ENCODE data around the gene LMBR1L.

LMBR1L gene

DNA sequence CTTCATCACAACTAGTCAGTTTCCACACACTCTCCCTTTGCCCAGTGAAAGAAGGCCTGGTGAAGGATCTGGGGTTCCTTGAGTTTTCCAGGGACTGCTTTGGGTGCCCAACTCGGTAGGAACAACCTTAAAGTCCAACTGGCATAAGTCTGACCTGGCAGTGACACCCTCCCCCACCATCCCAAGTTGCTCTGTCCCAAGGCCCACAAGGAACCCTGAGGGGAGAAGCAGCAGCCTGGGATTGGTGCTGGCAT lies 51.7 kb downstream of the LMBR1L start:
- Histone ChIP-seq H4K20me1 (ENCODE audit: insufficient read depth, low read length) (peaks cover 55% of the 10 kb centered on the region), H3K9me3 (ENCODE audit: insufficient read depth, low read length) (no peaks in the 10 kb centered on the region), H3K4me1 (ENCODE audit: low read length) (peaks cover 38% of the 10 kb centered on the region), H3K27me3 (ENCODE audit: low read depth, low read length) (no peaks in the 10 kb centered on the region), H3K36me3 (replicated peaks; ENCODE audit: low read depth, low read length) (peaks cover 15% of the 10 kb centered on the region), H3K27ac (ENCODE audit: low read length) (peak overlapping the region; percentile 74), H3K79me2 (ENCODE audit: low read length) (peaks cover 75% of the 10 kb centered on the region), H3K4me3 (ENCODE audit: low read length) (peak overlapping the region; percentile 96), H3K9ac (ENCODE audit: low read length) (peak overlapping the region; percentile 93), H3K4me2 (ENCODE audit: low read length) (peak overlapping the region; percentile 97), H2AFZ (ENCODE audit: low read depth, low read length) (no peak overlapping the region)
- no peak for TF ChIP-seq EZH2phosphoT487 (IDR thresholded peaks at IDR 0.05; ENCODE audit: low read depth)
- TF ChIP-seq, protein P1, sequence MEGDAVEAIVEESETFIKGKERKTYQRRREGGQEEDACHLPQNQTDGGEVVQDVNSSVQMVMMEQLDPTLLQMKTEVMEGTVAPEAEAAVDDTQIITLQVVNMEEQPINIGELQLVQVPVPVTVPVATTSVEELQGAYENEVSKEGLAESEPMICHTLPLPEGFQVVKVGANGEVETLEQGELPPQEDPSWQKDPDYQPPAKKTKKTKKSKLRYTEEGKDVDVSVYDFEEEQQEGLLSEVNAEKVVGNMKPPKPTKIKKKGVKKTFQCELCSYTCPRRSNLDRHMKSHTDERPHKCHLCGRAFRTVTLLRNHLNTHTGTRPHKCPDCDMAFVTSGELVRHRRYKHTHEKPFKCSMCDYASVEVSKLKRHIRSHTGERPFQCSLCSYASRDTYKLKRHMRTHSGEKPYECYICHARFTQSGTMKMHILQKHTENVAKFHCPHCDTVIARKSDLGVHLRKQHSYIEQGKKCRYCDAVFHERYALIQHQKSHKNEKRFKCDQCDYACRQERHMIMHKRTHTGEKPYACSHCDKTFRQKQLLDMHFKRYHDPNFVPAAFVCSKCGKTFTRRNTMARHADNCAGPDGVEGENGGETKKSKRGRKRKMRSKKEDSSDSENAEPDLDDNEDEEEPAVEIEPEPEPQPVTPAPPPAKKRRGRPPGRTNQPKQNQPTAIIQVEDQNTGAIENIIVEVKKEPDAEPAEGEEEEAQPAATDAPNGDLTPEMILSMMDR (IDR thresholded peaks at IDR 0.05; ENCODE audit: low read depth, low read length): no peak

GRCh38 chr12:49058366-49059044 lies 52.1 kb downstream of the LMBR1L start:
- H3K9ac ChIP-seq (ENCODE audit: low read length): peak overlapping the region; percentile 93
- peak overlapping the region; percentile 97 for H3K4me2 ChIP-seq (ENCODE audit: low read length)
- peaks cover 38% of the 10 kb centered on the region for H3K4me1 ChIP-seq (ENCODE audit: low read length)
- no peak for TF ChIP-seq EZH2phosphoT487 (IDR thresholded peaks at IDR 0.05; ENCODE audit: low read depth)
- TF ChIP-seq, protein P1 (IDR thresholded peaks at IDR 0.05; ENCODE audit: low read depth, low read length): no peak
- peaks cover 77% of the 10 kb centered on the region for H3K79me2 ChIP-seq (ENCODE audit: low read length)
- H3K36me3 ChIP-seq (replicated peaks; ENCODE audit: low read depth, low read length): peaks cover 20% of the 10 kb centered on the region
- H3K9me3 ChIP-seq (ENCODE audit: insufficient read depth, low read length): no peaks in the 10 kb centered on the region
- H2AFZ ChIP-seq (ENCODE audit: low read depth, low read length): no peak overlapping the region
- H3K27ac ChIP-seq (ENCODE audit: low read length): peak overlapping the region; percentile 74; the same call in 1 of the 2 replicates
- H4K20me1 ChIP-seq (ENCODE audit: insufficient read depth, low read length): peaks cover 55% of the 10 kb centered on the region
- H3K27me3 ChIP-seq (ENCODE audit: low read depth, low read length): no peaks in the 10 kb centered on the region
- H3K4me3 ChIP-seq (ENCODE audit: low read length): peak overlapping the region; percentile 96

DNA sequence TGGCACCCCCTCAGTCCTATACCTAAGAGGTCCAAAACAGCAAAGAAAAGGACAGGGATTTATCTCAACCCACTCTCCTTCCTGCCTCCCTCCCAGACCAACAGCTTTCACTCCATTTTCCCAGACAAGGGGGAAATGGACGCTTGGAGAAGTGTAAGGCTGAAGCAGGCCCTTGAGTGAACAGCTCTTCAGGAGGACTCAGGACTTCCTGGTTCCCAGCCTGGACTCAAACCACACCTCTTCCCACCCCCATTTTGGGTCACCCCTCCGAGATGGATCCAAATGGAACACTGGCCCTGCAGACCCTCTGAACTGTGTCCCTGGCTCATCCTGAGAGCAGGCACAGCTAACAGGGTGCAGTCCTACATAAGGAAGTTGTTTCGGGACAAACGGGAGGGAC lies 52.8 kb downstream of the LMBR1L start:
- Histone ChIP-seq H3K27ac (ENCODE audit: low read length) (no peak overlapping the region), H4K20me1 (ENCODE audit: insufficient read depth, low read length) (peaks cover 55% of the 10 kb centered on the region), H3K79me2 (ENCODE audit: low read length) (peaks cover 77% of the 10 kb centered on the region), H3K9ac (ENCODE audit: low read length) (peak overlapping the region; percentile 93), H3K27me3 (ENCODE audit: low read depth, low read length) (no peaks in the 10 kb centered on the region), H3K4me1 (ENCODE audit: low read length) (peaks cover 38% of the 10 kb centered on the region), H3K4me2 (ENCODE audit: low read length) (peak overlapping the region; percentile 97), H2AFZ (ENCODE audit: low read depth, low read length) (no peak overlapping the region), H3K9me3 (ENCODE audit: insufficient read depth, low read length) (no peaks in the 10 kb centered on the region), H3K36me3 (replicated peaks; ENCODE audit: low read depth, low read length) (peaks cover 26% of the 10 kb centered on the region), H3K4me3 (ENCODE audit: low read length) (peak overlapping the region; percentile 96)
- TF ChIP-seq EZH2phosphoT487 (IDR thresholded peaks at IDR 0.05; ENCODE audit: low read depth): no peak
- TF ChIP-seq, protein P1 (IDR thresholded peaks at IDR 0.05; ENCODE audit: low read depth, low read length): no peak

GRCh38 chr12:49055978-49056754 lies 54.5 kb downstream of the LMBR1L start:
- H3K27ac ChIP-seq (ENCODE audit: low read length): no peak overlapping the region
- H3K9ac ChIP-seq (ENCODE audit: low read length): no peak overlapping the region
- TF ChIP-seq EZH2phosphoT487 (IDR thresholded peaks at IDR 0.05; ENCODE audit: low read depth): no peak
- peaks cover 55% of the 10 kb centered on the region for H4K20me1 ChIP-seq (ENCODE audit: insufficient read depth, low read length)
- no peak overlapping the region for H2AFZ ChIP-seq (ENCODE audit: low read depth, low read length)
- H3K79me2 ChIP-seq (ENCODE audit: low read length): peaks cover 73% of the 10 kb centered on the region
- H3K4me3 ChIP-seq (ENCODE audit: low read length): peak overlapping the region; percentile 96; the same call in 1 of the 2 replicates
- H3K27me3 ChIP-seq (ENCODE audit: low read depth, low read length): no peaks in the 10 kb centered on the region
- peaks cover 35% of the 10 kb centered on the region for H3K36me3 ChIP-seq (replicated peaks; ENCODE audit: low read depth, low read length)
- H3K4me1 ChIP-seq (ENCODE audit: low read length): peaks cover 34% of the 10 kb centered on the region
- H3K9me3 ChIP-seq (ENCODE audit: insufficient read depth, low read length): no peaks in the 10 kb centered on the region
- H3K4me2 ChIP-seq (ENCODE audit: low read length): peak overlapping the region; percentile 97
